T-helper 17 cell (primary cell): ENCODE data around the gene COQ3. TPM values are rescaled to one million over a fixed set of nuclear protein-coding genes. Genes with fewer than 3 reads are reported as not detected.

ENCODE experiments used
- ATAC-seq: fragments of 150-1000 bp; cut with Tn5 transposase; 2 replicates; pipeline ENCODE4 v1.10.0; 2021; ENCODE audit warnings: mild to moderate bottlenecking, moderate library complexity
- DNase-seq, 3 donors: peaks; one replicate each; pipeline versions ENCODE4 v3.0.0 to v3.0.0-alpha.2; 2020 to 2021
- H3K9me3 ChIP-seq: one replicate; pipeline ENCODE4 v1.7.0; 2013; ENCODE audit warnings: low read length, mild to moderate bottlenecking; ENCODE audit not compliant: control insufficient read depth, poor library complexity, severe bottlenecking
- H3K27ac Mint-ChIP-seq: one replicate; pipeline ENCODE4 v1.8.0; 2022; ENCODE audit warnings: mild to moderate bottlenecking, moderate library complexity, mixed read lengths
- H3K27me3 Mint-ChIP-seq: one replicate; pipeline ENCODE4 v1.8.0; 2022; ENCODE audit warnings: mixed read lengths
- H3K36me3 Mint-ChIP-seq: one replicate; pipeline ENCODE4 v1.8.0; 2022; ENCODE audit warnings: low read depth, mixed read lengths
- H3K4me1 Mint-ChIP-seq: one replicate; pipeline ENCODE4 v1.8.0; 2022; ENCODE audit warnings: mild to moderate bottlenecking, mixed read lengths
- H3K4me3 Mint-ChIP-seq: one replicate; pipeline ENCODE4 v1.8.0; 2022; ENCODE audit warnings: mild to moderate bottlenecking, moderate library complexity, mixed read lengths
- total RNA-seq, 4 donors: library from RNA in 2 of 4; stranded (reverse) in 2 of 4; gene quantifications; one replicate each; pipeline ENCODE4 v1.2.3 and lab custom pipeline; 2022 to 2026

Gene COQ3
- total RNA-seq, 2 donors from 2014 or later = 1.0 to 1.7 TPM

DNA sequence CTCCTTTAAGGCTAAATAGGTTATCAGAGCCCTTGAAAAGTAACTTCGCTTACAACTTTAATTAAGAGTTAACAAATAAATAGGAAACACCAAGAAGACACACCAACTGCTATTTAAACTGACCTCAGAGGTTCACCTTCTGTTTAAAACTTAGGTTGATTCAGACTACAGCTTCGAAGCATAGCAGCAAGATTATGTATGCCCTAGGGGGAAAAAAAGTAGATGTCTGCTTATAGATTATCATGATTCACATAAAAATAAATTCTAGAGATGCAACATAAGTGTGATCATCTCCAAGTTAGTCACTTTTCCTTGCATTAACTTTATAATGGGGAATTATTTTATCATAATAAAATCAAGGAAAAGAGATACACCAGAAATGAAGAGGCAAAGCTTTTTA, 22.2 kb upstream of the COQ3 start:
- no peak overlapping the region for H3K27ac Mint-ChIP-seq
- H3K4me3 Mint-ChIP-seq = no peak overlapping the region
- peaks cover 30% of the 10 kb centered on the region for H3K4me1 Mint-ChIP-seq
- H3K36me3 Mint-ChIP-seq = peaks cover under 1% of the 10 kb centered on the region
- DNase-seq (no peak), ATAC-seq (no peak)
- H3K9me3 ChIP-seq = no peaks in the 10 kb centered on the region
- H3K27me3 Mint-ChIP-seq = no peaks in the 10 kb centered on the region

DNA sequence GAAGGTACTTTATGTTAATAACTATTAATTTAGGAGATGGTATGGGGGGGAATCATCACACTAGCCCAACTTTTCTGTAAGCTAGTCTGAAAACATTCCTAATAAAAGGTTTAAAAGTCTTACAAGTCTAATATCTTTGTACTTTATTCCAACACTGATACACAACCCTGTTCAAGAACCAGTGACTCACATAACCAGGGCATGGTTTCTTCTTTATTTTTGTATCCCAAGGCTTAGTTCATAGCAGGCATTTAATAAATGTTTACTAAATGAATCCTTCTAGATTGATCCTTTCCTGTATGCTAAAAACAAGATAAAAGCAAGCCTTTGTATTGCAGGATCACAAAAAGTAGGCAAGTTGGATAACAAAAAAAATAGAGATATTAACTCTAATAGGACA, 21.5 kb upstream of the COQ3 start:
- Mint-ChIP-seq H3K4me3 (no peak overlapping the region), H3K4me1 (peaks cover 26% of the 10 kb centered on the region), H3K36me3 (peaks cover 2% of the 10 kb centered on the region), H3K27ac (peak overlapping the region; percentile 41), H3K27me3 (no peaks in the 10 kb centered on the region)
- DNase-seq (no peak), ATAC-seq (no peak)
- no peaks in the 10 kb centered on the region for H3K9me3 ChIP-seq

DNA sequence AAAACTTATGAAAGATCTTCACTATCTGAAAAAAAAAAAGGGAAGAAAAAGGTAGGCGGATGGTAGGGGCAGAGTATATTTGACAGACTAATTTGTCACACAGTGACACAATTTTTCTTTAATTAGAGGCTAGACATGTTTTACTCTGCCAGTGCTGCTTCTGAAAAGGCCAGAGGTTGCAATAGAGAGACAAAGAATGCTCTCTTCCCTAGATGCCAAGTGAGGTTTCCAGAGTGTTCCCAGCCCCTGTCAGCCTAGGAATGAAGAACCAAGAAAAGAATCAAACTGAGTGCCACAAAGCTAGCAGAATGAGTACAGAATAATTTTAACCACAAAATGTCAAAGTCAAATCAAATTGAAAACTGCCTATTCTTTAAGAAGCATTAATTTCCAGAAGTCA, 18.1 kb upstream of the COQ3 start:
- no peaks in the 10 kb centered on the region for H3K27me3 Mint-ChIP-seq

DNA sequence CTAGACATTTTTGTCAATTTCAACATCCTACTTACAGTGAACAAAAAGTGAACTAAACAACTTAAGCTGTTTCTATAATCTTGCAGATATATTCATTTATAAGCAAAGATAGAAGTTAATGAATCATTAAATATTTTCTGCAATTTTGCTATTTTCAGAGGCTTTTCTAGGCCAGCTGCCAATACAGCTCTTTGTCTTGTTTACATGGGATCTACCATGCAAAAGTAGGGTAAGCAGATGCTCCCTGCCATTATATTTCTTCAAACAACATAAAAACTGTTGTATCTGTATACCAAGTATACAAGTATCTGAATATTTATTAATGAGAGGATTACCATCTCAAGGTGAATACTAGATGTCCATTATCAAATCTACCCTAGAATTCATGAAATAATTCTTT, 15.7 kb upstream of the COQ3 start:
- Mint-ChIP-seq H3K36me3 (peaks cover 7% of the 10 kb centered on the region), H3K27ac (no peak overlapping the region), H3K4me1 (peaks cover 15% of the 10 kb centered on the region), H3K27me3 (no peaks in the 10 kb centered on the region), H3K4me3 (no peak overlapping the region)
- DNase-seq (no peak), ATAC-seq (no peak)
- no peaks in the 10 kb centered on the region for H3K9me3 ChIP-seq

More for the DNA sequence above, 18.1 kb upstream of the COQ3 start:
- DNase-seq = no peak
- H3K4me3 Mint-ChIP-seq = no peak overlapping the region
- peaks cover 7% of the 10 kb centered on the region for H3K36me3 Mint-ChIP-seq
- ATAC-seq = no peak
- peaks cover 19% of the 10 kb centered on the region for H3K4me1 Mint-ChIP-seq
- peak overlapping the region; percentile 53 for H3K27ac Mint-ChIP-seq
- H3K9me3 ChIP-seq = no peaks in the 10 kb centered on the region

DNA sequence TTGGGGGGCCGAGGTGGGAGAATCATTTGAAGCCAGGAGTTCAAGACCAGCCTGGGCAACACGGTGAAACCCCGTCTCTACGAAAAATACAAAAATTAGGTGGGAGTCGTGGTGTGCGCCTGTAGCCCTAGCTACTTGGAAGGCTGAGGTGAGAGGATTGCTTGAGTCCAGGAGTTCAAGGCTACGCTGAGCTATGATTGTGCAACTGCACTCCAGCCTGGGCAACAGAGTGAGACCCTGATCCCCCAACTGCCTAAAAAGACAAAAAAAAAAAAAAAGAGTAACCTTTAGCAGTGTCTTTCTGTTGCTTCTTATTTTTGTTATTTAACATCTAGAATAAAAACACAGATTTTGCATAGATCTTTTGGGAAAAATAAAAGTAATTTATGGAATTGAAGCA, 13.1 kb upstream of the COQ3 start:
- H3K9me3 ChIP-seq = no peaks in the 10 kb centered on the region
- Mint-ChIP-seq H3K27me3 (no peaks in the 10 kb centered on the region), H3K4me3 (no peak overlapping the region), H3K36me3 (peaks cover 7% of the 10 kb centered on the region), H3K4me1 (peaks cover 6% of the 10 kb centered on the region), H3K27ac (peak overlapping the region; percentile 57)
- ATAC-seq = no peak
- no peak for DNase-seq

DNA sequence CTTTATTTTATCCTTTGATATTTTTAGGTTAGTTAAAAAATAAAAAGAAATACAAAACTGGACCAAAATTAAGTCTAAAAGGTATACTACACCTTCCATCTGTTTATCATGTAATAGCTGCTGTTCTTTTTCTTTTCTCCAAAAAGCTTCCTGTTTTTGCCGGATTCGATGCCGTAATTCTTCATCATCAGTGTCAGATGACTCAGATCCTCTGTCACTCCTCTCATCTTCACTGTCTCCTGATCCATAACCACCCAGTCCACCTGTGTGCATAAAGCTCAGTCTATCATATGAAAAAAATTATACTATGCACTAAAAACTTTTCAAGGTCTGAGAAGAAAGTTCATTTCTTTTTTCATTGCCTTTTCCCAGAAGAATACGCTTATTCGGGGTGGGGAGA, 8.5 kb upstream of the COQ3 start:
- Mint-ChIP-seq H3K27me3 (no peaks in the 10 kb centered on the region), H3K36me3 (peaks cover 13% of the 10 kb centered on the region), H3K4me1 (peaks cover 9% of the 10 kb centered on the region), H3K4me3 (no peak overlapping the region), H3K27ac (no peak overlapping the region)
- no peaks in the 10 kb centered on the region for H3K9me3 ChIP-seq
- no peak for ATAC-seq
- no peak for DNase-seq

DNA sequence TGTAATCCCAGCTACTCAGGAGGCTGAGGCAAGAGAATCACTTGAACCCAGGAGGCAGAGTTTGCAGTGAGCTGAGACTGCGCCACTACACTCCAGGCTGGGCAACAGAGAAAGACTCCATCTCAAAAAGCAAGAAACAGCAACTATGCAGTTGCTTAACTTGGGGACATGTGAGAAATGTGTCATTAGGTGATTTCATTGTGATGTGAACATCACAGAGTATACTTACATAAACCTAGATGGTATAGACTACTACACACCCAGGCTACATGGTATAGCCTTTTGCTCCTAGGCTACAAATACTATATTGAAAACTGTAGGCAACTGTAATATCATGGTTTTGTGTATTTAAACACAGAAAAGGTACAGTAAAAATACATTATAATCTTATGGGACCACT, 3.3 kb upstream of the COQ3 start:
- H3K4me3 Mint-ChIP-seq = peak overlapping the region; percentile 41
- H3K36me3 Mint-ChIP-seq = peaks cover 12% of the 10 kb centered on the region
- DNase-seq (no peak), ATAC-seq (no peak)
- peak overlapping the region; percentile 86 for H3K27ac Mint-ChIP-seq
- H3K4me1 Mint-ChIP-seq = peaks cover 20% of the 10 kb centered on the region
- H3K9me3 ChIP-seq = no peaks in the 10 kb centered on the region
- no peaks in the 10 kb centered on the region for H3K27me3 Mint-ChIP-seq

DNA sequence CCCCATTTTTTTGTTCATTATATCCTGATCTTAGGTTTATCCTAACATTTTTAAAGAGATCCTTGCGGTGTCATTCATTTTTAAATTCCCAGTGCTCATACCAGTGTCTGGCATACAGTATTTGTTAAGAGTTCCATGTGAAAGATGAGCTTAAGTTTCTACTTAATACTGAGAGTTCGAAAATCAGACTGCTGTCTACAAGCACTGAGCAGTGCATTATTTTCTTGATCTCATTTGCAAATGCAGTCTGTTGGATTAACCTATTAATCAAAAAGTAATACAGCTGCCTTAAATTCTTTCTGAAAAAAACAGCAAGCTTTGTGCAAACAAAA, 663 bp downstream of the COQ3 start:
- no peaks in the 10 kb centered on the region for H3K36me3 Mint-ChIP-seq
- ATAC-seq = no peak
- peaks cover 12% of the 10 kb centered on the region for H3K4me1 Mint-ChIP-seq
- no peaks in the 10 kb centered on the region for H3K27me3 Mint-ChIP-seq
- no peaks in the 10 kb centered on the region for H3K9me3 ChIP-seq
- no peak for DNase-seq
- peak overlapping the region; percentile 89 for H3K27ac Mint-ChIP-seq
- peak overlapping the region; percentile 91 for H3K4me3 Mint-ChIP-seq

DNA sequence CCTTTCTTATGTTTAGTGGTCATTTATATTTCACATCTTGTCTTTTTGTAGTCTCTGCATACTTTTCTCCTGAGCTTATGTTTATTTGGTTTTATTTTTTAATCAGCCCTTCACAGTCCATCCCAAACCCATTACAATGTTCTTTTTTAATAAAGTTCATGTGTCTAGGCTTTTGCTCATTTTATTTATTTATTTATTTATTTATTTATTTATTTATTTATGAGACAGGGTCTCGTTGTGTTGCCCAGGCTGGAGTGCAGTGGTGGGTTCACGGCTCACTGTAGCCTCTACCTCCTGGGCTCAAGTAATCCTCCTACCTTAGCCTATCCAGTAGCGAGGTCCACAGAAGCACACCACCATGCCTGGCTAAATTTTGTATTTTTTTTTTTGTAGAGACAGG, 3.1 kb downstream of the COQ3 start:
- Mint-ChIP-seq H3K4me1 (peaks cover 18% of the 10 kb centered on the region), H3K27me3 (no peaks in the 10 kb centered on the region), H3K36me3 (no peaks in the 10 kb centered on the region), H3K4me3 (no peak overlapping the region), H3K27ac (no peak overlapping the region)
- DNase-seq (no peak), ATAC-seq (no peak)
- no peaks in the 10 kb centered on the region for H3K9me3 ChIP-seq

DNA sequence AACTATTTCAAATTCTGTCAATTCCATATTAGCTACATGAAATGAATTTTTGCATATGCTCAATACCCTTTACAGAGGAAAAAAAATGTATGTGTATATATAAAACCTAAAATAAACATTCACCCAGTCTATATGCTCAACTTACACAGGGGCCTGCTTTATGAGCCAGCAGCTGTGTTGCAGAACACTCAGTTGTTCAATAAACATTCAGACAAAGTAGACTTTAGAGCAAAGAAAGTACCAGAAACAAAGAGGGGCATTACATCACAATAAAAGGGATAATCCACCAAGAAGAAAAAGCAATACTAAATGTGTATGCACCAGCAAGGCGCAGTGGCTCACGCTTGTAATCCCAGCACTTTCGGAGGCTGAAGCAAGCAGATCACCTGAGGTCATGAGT, 9.5 kb downstream of the COQ3 start:
- no peak overlapping the region for H3K4me3 Mint-ChIP-seq
- H3K4me1 Mint-ChIP-seq = peaks cover 11% of the 10 kb centered on the region
- H3K27ac Mint-ChIP-seq = no peak overlapping the region
- DNase-seq = no peak
- H3K9me3 ChIP-seq = no peaks in the 10 kb centered on the region
- ATAC-seq = no peak
- H3K36me3 Mint-ChIP-seq = peaks cover 7% of the 10 kb centered on the region
- H3K27me3 Mint-ChIP-seq = no peaks in the 10 kb centered on the region

DNA sequence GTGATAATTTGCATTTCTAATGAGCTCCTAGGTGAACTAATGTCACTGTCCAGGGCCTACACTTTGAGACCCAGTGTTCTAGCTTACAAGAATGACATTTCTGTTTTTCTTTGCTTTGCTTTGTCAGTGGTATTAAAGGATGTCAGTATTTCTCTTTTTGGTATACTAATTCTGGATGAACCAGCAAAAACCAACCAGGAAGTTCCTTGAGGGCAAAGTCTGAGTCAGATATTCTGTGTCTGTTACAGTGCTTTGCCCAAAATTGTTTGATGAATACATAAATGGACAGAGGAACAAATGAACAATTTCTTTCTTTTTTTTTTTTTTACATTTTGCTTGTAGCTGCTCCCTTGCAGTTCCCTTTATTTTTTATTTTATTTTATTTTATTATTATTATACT, 15.4 kb downstream of the COQ3 start:
- Mint-ChIP-seq H3K4me1 (peaks cover 3% of the 10 kb centered on the region), H3K4me3 (no peak overlapping the region), H3K27ac (no peak overlapping the region), H3K27me3 (no peaks in the 10 kb centered on the region), H3K36me3 (peaks cover 7% of the 10 kb centered on the region)
- DNase-seq (no peak), ATAC-seq (no peak)
- no peaks in the 10 kb centered on the region for H3K9me3 ChIP-seq

DNA sequence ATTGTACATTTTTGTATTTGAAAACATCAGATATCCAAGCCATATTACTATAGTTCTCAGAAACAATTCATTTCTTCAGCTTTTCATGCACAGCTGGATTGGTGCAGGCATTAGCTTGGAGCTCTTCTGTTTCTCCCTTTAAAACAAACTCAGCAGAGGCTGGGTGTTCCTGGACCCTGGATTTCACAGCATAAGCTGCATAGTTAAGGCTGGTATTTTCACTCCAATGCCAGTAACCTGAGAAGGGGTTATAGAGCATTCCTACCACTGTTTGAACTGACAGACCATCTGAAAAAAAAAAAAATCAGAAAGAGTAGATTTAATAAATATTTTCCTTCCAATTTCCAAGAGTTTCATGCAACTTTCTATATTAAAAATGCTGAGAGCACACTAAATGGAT, 24.5 kb downstream of the COQ3 start:
- ATAC-seq (no peak), DNase-seq (no peak)
- no peaks in the 10 kb centered on the region for H3K9me3 ChIP-seq
- no peaks in the 10 kb centered on the region for H3K27me3 Mint-ChIP-seq
- H3K4me3 Mint-ChIP-seq = no peak overlapping the region
- H3K27ac Mint-ChIP-seq = no peak overlapping the region
- H3K36me3 Mint-ChIP-seq = no peaks in the 10 kb centered on the region
- peaks cover 2% of the 10 kb centered on the region for H3K4me1 Mint-ChIP-seq

DNA sequence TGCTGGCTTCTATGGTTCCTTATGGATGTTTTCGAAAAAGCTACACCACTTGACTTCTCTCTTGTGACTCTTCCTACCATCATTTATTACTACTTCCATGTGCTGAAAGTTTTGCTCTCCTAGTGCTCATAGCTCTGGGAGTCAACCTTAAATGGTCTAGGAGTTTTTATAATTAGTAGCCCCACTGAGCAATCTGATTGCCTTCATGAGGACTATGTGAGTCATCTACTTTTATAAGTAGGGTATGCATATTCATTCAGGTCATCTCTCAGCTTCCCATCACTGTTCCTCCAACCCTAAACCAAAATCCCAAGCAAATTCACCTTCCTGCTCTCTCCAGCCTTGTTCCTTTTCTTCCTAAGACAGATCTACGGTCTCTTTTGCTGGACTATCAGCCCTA, 27.1 kb downstream of the COQ3 start:
- Mint-ChIP-seq H3K36me3 (no peaks in the 10 kb centered on the region), H3K27me3 (peaks cover 9% of the 10 kb centered on the region)

DNA sequence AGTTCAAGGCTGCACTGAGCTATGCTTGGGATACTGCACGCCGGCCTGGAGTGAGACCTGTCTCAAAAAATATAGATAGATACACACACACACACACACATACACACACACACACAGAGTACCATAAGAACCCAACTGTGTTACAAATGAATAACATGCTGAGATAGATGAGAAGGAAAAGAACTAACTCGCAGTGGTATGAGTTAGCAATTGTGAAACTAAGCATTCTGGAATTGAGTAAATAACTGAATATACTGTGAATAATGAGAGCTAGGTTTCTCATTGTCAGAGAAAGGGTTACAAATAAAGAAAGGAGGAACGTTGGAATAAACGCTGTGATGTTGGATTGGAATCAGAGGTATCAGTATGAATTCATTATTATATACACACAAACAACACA, 30.0 kb downstream of the COQ3 start:
- no peak for ATAC-seq

More for the DNA sequence above, 27.1 kb downstream of the COQ3 start:
- ATAC-seq (no peak), DNase-seq (no peak)
- no peak overlapping the region for H3K27ac Mint-ChIP-seq
- H3K4me3 Mint-ChIP-seq = no peak overlapping the region
- H3K9me3 ChIP-seq = no peaks in the 10 kb centered on the region
- peaks cover 6% of the 10 kb centered on the region for H3K4me1 Mint-ChIP-seq

More for the DNA sequence above, 30.0 kb downstream of the COQ3 start:
- Mint-ChIP-seq H3K36me3 (no peaks in the 10 kb centered on the region), H3K27ac (no peak overlapping the region), H3K27me3 (peaks cover 36% of the 10 kb centered on the region), H3K4me3 (no peak overlapping the region), H3K4me1 (peaks cover 6% of the 10 kb centered on the region)
- H3K9me3 ChIP-seq = no peaks in the 10 kb centered on the region
- DNase-seq = no peak
